Endothelial cell of umbilical vein (primary cell): ENCODE measurements around the gene ATXN1.

Experiments used
- EZH2 ChIP-seq: IDR thresholded peaks from 2 replicates; pipeline ENCODE4 v1.6.1; 2012; ENCODE audit warnings: borderline replicate concordance, low read depth, mild to moderate bottlenecking, moderate library complexity, low read length, inconsistent platforms; ENCODE audit not compliant: severe bottlenecking
- POLR2A ChIP-seq: IDR thresholded peaks from 2 replicates; pipeline ENCODE4 v1.6.1; 2012; ENCODE audit warnings: low read depth, mild to moderate bottlenecking, control low read depth, low read length
- POLR2AphosphoS5 ChIP-seq: IDR thresholded peaks from 2 replicates; pipeline ENCODE4 v1.6.1; 2012; ENCODE audit warnings: low read depth, mild to moderate bottlenecking, control low read depth, low read length, moderate library complexity; ENCODE audit not compliant: insufficient read depth
- TF ChIP-seq, protein P1 (sequence below), 2 donors: IDR thresholded peaks; 1 replicate in 1 of 2; 2 replicates in 1 of 2; pipeline ENCODE4 v1.5.1; 2011; ENCODE audit warnings: low read length in 2 of 2, mild to moderate bottlenecking in 2 of 2, moderate library complexity in 2 of 2, control low read depth in 1 of 2, inconsistent platforms in 1 of 2, low read depth in 1 of 2; ENCODE audit not compliant: insufficient read depth in 1 of 2; ENCODE audit errors: extremely low read depth in 1 of 2
- TF ChIP-seq, protein P2 (sequence below): IDR thresholded peaks from 2 replicates; pipeline ENCODE4 v1.6.1; 2011; ENCODE audit not compliant: insufficient read depth, insufficient read length

DNA sequence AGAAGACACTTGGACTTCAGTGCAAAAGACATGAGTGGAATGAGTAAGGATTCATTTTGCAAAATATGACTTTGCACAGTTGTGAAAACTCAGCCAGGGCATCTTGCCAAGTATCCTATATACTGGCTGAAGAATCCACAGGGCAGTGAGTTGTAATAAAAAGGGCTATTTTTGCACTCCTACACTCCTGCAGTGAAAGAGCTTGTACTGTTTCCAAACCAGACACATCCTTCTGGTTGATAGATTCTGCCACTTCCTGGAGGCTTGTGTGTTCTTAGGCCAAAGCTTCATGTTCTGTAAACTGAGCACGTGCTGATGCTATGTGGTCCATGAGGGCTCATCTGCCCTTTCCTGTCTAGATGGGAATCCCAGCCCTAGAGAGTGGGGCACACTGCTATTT lies 488.0 kb downstream of the ATXN1 start:
- TF ChIP-seq, protein P1, sequence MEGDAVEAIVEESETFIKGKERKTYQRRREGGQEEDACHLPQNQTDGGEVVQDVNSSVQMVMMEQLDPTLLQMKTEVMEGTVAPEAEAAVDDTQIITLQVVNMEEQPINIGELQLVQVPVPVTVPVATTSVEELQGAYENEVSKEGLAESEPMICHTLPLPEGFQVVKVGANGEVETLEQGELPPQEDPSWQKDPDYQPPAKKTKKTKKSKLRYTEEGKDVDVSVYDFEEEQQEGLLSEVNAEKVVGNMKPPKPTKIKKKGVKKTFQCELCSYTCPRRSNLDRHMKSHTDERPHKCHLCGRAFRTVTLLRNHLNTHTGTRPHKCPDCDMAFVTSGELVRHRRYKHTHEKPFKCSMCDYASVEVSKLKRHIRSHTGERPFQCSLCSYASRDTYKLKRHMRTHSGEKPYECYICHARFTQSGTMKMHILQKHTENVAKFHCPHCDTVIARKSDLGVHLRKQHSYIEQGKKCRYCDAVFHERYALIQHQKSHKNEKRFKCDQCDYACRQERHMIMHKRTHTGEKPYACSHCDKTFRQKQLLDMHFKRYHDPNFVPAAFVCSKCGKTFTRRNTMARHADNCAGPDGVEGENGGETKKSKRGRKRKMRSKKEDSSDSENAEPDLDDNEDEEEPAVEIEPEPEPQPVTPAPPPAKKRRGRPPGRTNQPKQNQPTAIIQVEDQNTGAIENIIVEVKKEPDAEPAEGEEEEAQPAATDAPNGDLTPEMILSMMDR (IDR thresholded peaks at IDR 0.05; ENCODE audit: extremely low read depth in 1 of 2, insufficient read depth in 1 of 2, low read depth in 1 of 2, low read length in 2 of 2) = no peak
- TF ChIP-seq POLR2A (no peak), EZH2 (no peak), POLR2AphosphoS5 (no peak)
- TF ChIP-seq, protein P2, sequence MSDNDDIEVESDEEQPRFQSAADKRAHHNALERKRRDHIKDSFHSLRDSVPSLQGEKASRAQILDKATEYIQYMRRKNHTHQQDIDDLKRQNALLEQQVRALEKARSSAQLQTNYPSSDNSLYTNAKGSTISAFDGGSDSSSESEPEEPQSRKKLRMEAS = no peak
